ENCODE measurements around the gene CHCHD6. TPM values are rescaled to one million over a fixed set of nuclear protein-coding genes. Genes with fewer than 3 reads are reported as not detected.

The CHCHD6 gene
- total RNA-seq, 2 donors from 2014 or later, result 9.3 to 13.2 TPM

GRCh38 chr3:126952983-126953660 is 249.1 kb downstream of the CHCHD6 start:
- H3K4me1 ChIP-seq, result no peaks in the 10 kb centered on the region
- no peak overlapping the region for H3K4me3 ChIP-seq
- no peaks in the 10 kb centered on the region for H3K9me3 ChIP-seq
- DNase-seq, result no peak
- no peaks in the 10 kb centered on the region for H3K36me3 ChIP-seq
- intact Hi-C loops (cut with DNase I), result no loop called here
- no peak overlapping the region for H3K27ac ChIP-seq
- no peaks in the 10 kb centered on the region for H3K27me3 ChIP-seq
- H3K9ac ChIP-seq (ENCODE audit: low read depth in 2 of 2, low read length in 2 of 2), result no peak overlapping the region
- TF ChIP-seq, protein P1, sequence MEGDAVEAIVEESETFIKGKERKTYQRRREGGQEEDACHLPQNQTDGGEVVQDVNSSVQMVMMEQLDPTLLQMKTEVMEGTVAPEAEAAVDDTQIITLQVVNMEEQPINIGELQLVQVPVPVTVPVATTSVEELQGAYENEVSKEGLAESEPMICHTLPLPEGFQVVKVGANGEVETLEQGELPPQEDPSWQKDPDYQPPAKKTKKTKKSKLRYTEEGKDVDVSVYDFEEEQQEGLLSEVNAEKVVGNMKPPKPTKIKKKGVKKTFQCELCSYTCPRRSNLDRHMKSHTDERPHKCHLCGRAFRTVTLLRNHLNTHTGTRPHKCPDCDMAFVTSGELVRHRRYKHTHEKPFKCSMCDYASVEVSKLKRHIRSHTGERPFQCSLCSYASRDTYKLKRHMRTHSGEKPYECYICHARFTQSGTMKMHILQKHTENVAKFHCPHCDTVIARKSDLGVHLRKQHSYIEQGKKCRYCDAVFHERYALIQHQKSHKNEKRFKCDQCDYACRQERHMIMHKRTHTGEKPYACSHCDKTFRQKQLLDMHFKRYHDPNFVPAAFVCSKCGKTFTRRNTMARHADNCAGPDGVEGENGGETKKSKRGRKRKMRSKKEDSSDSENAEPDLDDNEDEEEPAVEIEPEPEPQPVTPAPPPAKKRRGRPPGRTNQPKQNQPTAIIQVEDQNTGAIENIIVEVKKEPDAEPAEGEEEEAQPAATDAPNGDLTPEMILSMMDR (IDR thresholded peaks at IDR 0.05), result no peak

- H3K27me3 ChIP-seq, result no peaks in the 10 kb centered on the region
- H3K4me1 ChIP-seq, result no peaks in the 10 kb centered on the region
- no peak overlapping the region for H3K27ac ChIP-seq
- no peak overlapping the region for H3K9ac ChIP-seq (ENCODE audit: low read depth in 2 of 2, low read length in 2 of 2)
- TF ChIP-seq, protein P1 (IDR thresholded peaks at IDR 0.05), result no peak
- no peak overlapping the region for H3K4me3 ChIP-seq
- no peak for DNase-seq
- H3K36me3 ChIP-seq, result no peaks in the 10 kb centered on the region
- intact Hi-C loops (cut with DNase I), result no loop called here
- H3K9me3 ChIP-seq, result no peaks in the 10 kb centered on the region
Observed at GRCh38 chr3:126954141-126954842, 250.3 kb downstream of the CHCHD6 start.

DNA sequence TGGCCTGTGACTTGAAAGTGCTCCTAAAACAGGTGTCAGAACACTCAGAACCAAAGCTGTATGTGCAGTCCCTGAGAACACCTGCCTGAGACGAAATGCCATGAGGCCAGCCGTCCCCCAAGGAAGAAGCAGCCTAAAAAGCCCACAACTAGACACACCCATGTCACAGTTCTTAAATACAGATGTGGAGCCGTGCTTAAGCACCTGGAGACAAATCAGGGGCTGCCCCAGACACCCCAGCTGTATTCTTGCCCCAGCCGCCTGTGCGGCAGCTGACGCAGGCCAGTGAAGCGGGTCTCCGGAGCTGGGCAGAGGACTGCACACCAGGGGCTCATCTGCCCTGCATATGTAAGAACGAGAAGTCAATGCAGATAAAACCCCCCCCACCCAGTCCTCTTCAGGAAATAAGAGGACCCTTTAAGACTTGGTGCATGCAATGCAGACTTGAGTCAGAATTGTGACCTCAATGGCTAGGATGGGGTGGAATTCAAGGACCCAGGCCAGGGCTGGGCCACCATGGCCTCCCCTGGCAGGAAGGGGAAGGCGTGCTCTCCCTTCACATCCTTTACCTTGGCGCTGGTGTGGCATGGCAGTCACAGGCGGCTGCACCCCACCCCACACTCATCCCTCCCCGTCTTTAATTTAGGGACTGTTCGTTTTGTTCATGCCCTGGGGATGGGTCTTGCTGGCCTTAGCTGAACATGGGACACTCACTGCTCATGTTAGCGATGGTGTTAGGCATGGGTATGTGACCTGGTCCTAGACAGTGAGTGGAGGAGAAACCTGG is 251.2 kb downstream of the CHCHD6 start:
- Histone ChIP-seq H3K4me1 (no peaks in the 10 kb centered on the region), H3K36me3 (no peaks in the 10 kb centered on the region), H3K9ac (ENCODE audit: low read depth in 2 of 2, low read length in 2 of 2) (no peak overlapping the region), H3K9me3 (no peaks in the 10 kb centered on the region), H3K4me3 (no peak overlapping the region), H3K27ac (no peak overlapping the region), H3K27me3 (no peaks in the 10 kb centered on the region)
- TF ChIP-seq, protein P1 (IDR thresholded peaks at IDR 0.05), result no peak
- DNase-seq, result no peak
- intact Hi-C loops (cut with DNase I), result no loop called here

DNA sequence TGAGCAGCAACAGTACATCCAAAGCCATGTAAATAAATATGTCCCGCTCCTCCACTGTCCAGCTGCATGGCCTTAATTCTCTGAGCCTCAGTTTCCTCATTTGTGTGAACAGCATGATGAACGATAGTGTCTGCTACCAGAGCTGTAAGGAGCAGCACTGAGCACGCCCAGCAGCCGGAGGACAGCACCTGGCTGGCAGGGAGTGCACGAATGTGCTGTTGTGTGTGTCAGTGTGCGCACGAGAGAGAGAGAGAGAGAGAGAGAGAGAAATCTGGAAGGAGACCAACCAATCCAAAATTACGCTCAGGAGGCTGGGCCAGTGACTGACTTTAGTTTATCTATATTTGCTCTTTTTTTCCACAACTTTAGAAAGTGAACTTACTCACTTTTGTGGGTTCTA is 252.3 kb downstream of the CHCHD6 start:
- no peak overlapping the region for H3K4me3 ChIP-seq
- no peak for DNase-seq
- no peaks in the 10 kb centered on the region for H3K4me1 ChIP-seq
- H3K36me3 ChIP-seq, result no peaks in the 10 kb centered on the region
- H3K27me3 ChIP-seq, result no peaks in the 10 kb centered on the region
- intact Hi-C loops (cut with DNase I), result no loop called here
- H3K9ac ChIP-seq (ENCODE audit: low read depth in 2 of 2, low read length in 2 of 2), result no peak overlapping the region
- H3K27ac ChIP-seq, result no peak overlapping the region
- no peaks in the 10 kb centered on the region for H3K9me3 ChIP-seq
- TF ChIP-seq, protein P1 (IDR thresholded peaks at IDR 0.05), result no peak

DNA sequence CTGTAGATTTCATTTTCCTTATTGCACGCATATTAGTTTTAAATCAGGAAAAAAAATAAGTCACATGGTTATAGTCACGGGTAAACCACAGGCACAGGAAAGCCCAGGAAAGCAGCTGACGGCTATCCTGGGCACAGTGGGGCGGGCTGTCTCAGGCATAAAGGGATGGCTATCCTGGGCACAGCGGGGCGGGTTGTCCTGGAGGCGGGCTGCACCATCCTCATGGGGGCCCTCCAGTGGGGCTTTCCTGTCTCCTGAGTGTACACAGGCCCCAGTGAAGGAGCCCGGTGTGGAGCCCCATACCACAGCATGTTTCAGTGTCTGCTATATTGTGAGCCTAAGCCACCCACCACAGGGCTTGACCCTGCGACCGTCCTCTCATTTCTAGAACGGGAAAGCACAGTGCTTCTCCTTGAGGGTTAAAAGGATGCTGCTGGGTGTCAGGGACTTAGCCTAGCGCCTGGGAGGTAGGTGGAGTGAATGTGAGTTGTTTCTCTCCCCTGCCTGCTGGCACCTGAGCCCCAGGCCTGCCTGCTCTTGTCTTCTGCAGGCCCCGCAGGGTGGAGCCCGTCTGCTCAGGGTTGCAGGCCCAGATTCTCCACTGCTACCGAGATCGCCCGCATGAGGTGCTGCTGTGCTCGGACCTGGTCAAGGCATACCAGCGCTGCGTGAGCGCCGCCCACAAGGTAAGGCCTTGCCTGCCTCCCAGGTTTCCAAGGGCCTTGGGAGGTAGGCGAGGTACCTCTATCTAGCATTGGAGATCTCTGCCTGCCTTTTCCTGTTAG is 253.0 kb downstream of the CHCHD6 start:
- no peak for DNase-seq
- H3K27me3 ChIP-seq, result no peaks in the 10 kb centered on the region
- no peaks in the 10 kb centered on the region for H3K36me3 ChIP-seq
- no peak overlapping the region for H3K4me3 ChIP-seq
- no peaks in the 10 kb centered on the region for H3K4me1 ChIP-seq
- intact Hi-C loops (cut with DNase I), result no loop called here
- H3K9me3 ChIP-seq, result no peaks in the 10 kb centered on the region
- TF ChIP-seq, protein P1 (IDR thresholded peaks at IDR 0.05), result no peak
- H3K9ac ChIP-seq (ENCODE audit: low read depth in 2 of 2, low read length in 2 of 2), result no peak overlapping the region
- no peak overlapping the region for H3K27ac ChIP-seq

All from colonic mucosa (tissue), 4 donors.